Immature natural killer cell (primary cell): ENCODE data around the gene KPNA1. TPM values are rescaled to one million over a fixed set of nuclear protein-coding genes. Genes with fewer than 3 reads are reported as not detected.

Experiments
- DNase-seq, 3 donors: peaks; one replicate each; pipeline ENCODE4 v3.0.0; 2022; ENCODE audit warnings: mixed read lengths in 1 of 3
- H3K27ac Mint-ChIP-seq, 6 donors: one replicate each; pipeline ENCODE4 v1.8.0; 2020; ENCODE audit warnings: mixed read lengths in 6 of 6, mild to moderate bottlenecking in 5 of 6, inconsistent platforms in 4 of 6, moderate library complexity in 3 of 6
- H3K27me3 Mint-ChIP-seq, 3 donors: one replicate each; pipeline ENCODE4 v1.8.0; 2020 to 2021; ENCODE audit warnings: low read depth in 3 of 3, mild to moderate bottlenecking in 3 of 3, mixed read lengths in 3 of 3, moderate library complexity in 3 of 3, inconsistent platforms in 1 of 3
- H3K36me3 Mint-ChIP-seq, 3 donors: one replicate each; pipeline ENCODE4 v1.8.0; 2020; ENCODE audit warnings: mixed read lengths in 3 of 3, inconsistent platforms in 2 of 3, mild to moderate bottlenecking in 2 of 3
- H3K4me1 Mint-ChIP-seq, 2 donors: one replicate each; pipeline ENCODE4 v1.8.0; 2020; ENCODE audit warnings: inconsistent platforms in 2 of 2, mild to moderate bottlenecking in 2 of 2, mixed read lengths in 2 of 2, moderate library complexity in 1 of 2
- H3K4me3 Mint-ChIP-seq, 5 donors: one replicate each; pipeline ENCODE4 v1.8.0; 2020; ENCODE audit warnings: mild to moderate bottlenecking in 5 of 5, mixed read lengths in 5 of 5, inconsistent platforms in 3 of 5, moderate library complexity in 3 of 5
- H3K9me3 Mint-ChIP-seq, 6 donors: one replicate each; pipeline ENCODE4 v1.8.0; 2020; ENCODE audit warnings: mild to moderate bottlenecking in 6 of 6, mixed read lengths in 6 of 6, inconsistent platforms in 4 of 6, moderate library complexity in 3 of 6
- polyA plus RNA-seq, 3 donors: library from polyadenylated mRNA; unstranded; fragments of 300-500 nt; fragmentation: Illumina TruSeq; gene quantifications; one replicate each; pipeline ENCODE4 v1.2.3, GENCODE V29; 2021

Gene KPNA1
- polyA plus RNA-seq, 3 donors from 2014 or later = 42.9 to 71.8 (median 63.6) TPM

GRCh38 chr3:122415762-122416654, 98.7 kb downstream of the KPNA1 start, which contains the start of gene WDR5B:
Gene WDR5B, minus strand, starts transcription at chr3:122416062. Its CDS starts 534 bp downstream, at chr3:122415528.
- H3K4me1 Mint-ChIP-seq = peaks cover 42 to 65% of the 10 kb centered on the region in 2 donors
- no peaks in the 10 kb centered on the region for H3K36me3 Mint-ChIP-seq
- DNase-seq = peak; percentile 99
- peaks cover 4 to 13% (median 12%) of the 10 kb centered on the region in 3 donors for H3K27me3 Mint-ChIP-seq
- H3K4me3 Mint-ChIP-seq = peak within 1 kb of the TSS; percentile 94 to 100 (median 97)
- peak within 1 kb of the TSS; percentile 97 to 100 (median 100) for H3K27ac Mint-ChIP-seq
- H3K9me3 Mint-ChIP-seq = no peaks in the 10 kb centered on the region

GRCh38 chr3:122415104-122415744, 99.5 kb downstream of the KPNA1 start:
- H3K4me3 Mint-ChIP-seq = peak overlapping the region; percentile 94 to 100 (median 97)
- peaks cover 4 to 13% (median 12%) of the 10 kb centered on the region in 3 donors for H3K27me3 Mint-ChIP-seq
- peaks cover 0 to 3% (median 0%) of the 10 kb centered on the region in 3 donors for H3K36me3 Mint-ChIP-seq
- peak; percentile 40 to 42 (median 41) for DNase-seq
- peak overlapping the region; percentile 97 to 100 (median 100) for H3K27ac Mint-ChIP-seq
- peaks cover 42 to 63% of the 10 kb centered on the region in 2 donors for H3K4me1 Mint-ChIP-seq
- no peaks in the 10 kb centered on the region for H3K9me3 Mint-ChIP-seq

- peak overlapping the region; percentile 94 to 100 (median 97) for H3K4me3 Mint-ChIP-seq
- H3K9me3 Mint-ChIP-seq = no peaks in the 10 kb centered on the region
- peaks cover 4 to 13% (median 12%) of the 10 kb centered on the region in 3 donors for H3K27me3 Mint-ChIP-seq
- DNase-seq = no peak
- peak overlapping the region; percentile 97 to 100 (median 100) for H3K27ac Mint-ChIP-seq
- peaks cover 0 to 3% (median 0%) of the 10 kb centered on the region in 3 donors for H3K36me3 Mint-ChIP-seq
- peaks cover 42 to 59% of the 10 kb centered on the region in 2 donors for H3K4me1 Mint-ChIP-seq
Measured at GRCh38 chr3:122414391-122414790, 100.3 kb downstream of the KPNA1 start.

GRCh38 chr3:122410639-122411038, 104.1 kb downstream of the KPNA1 start:
- Mint-ChIP-seq H3K4me1 (peaks cover 23 to 34% of the 10 kb centered on the region in 2 donors), H3K36me3 (peaks cover 3 to 5% (median 4%) of the 10 kb centered on the region in 3 donors), H3K27me3 (peaks cover 0 to 3% (median 3%) of the 10 kb centered on the region in 3 donors), H3K9me3 (no peaks in the 10 kb centered on the region), H3K27ac (peak overlapping the region in 2 of 6 donors; percentile 34 to 38), H3K4me3 (no peak overlapping the region)
- DNase-seq = no peak

GRCh38 chr3:122410111-122410510, 104.6 kb downstream of the KPNA1 start:
- Mint-ChIP-seq H3K27me3 (peaks cover 0 to under 1% (median under 1%) of the 10 kb centered on the region in 3 donors), H3K9me3 (no peaks in the 10 kb centered on the region), H3K36me3 (peaks cover 3 to 5% (median 4%) of the 10 kb centered on the region in 3 donors), H3K4me1 (peaks cover 18 to 29% of the 10 kb centered on the region in 2 donors), H3K27ac (peak overlapping the region in 1 of 6 donors; percentile 55), H3K4me3 (no peak overlapping the region)
- DNase-seq = no peak

- Mint-ChIP-seq H3K36me3 (peaks cover 3 to 5% (median 4%) of the 10 kb centered on the region in 3 donors), H3K4me1 (peaks cover 11 to 22% of the 10 kb centered on the region in 2 donors), H3K4me3 (no peak overlapping the region), H3K27me3 (no peaks in the 10 kb centered on the region), H3K9me3 (no peaks in the 10 kb centered on the region), H3K27ac (peak overlapping the region in 2 of 6 donors; percentile 32 to 55)
- DNase-seq = no peak
Measured at GRCh38 chr3:122409446-122409845, 105.3 kb downstream of the KPNA1 start.

GRCh38 chr3:122407946-122408345, 106.8 kb downstream of the KPNA1 start:
- Mint-ChIP-seq H3K9me3 (no peaks in the 10 kb centered on the region), H3K4me1 (peaks cover 4 to 11% of the 10 kb centered on the region in 2 donors), H3K27me3 (no peaks in the 10 kb centered on the region), H3K36me3 (peaks cover 4 to 13% (median 11%) of the 10 kb centered on the region in 3 donors), H3K4me3 (no peak overlapping the region), H3K27ac (no peak overlapping the region)
- no peak for DNase-seq

- Mint-ChIP-seq H3K9me3 (no peaks in the 10 kb centered on the region), H3K36me3 (peaks cover 4 to 14% (median 12%) of the 10 kb centered on the region in 3 donors)
Measured at GRCh38 chr3:122406198-122406597, 108.5 kb downstream of the KPNA1 start.

GRCh38 chr3:122405015-122405414, 109.7 kb downstream of the KPNA1 start:
- no peak overlapping the region for H3K27ac Mint-ChIP-seq
- no peak overlapping the region for H3K4me3 Mint-ChIP-seq
- H3K27me3 Mint-ChIP-seq = no peaks in the 10 kb centered on the region
- H3K36me3 Mint-ChIP-seq = peaks cover 4 to 14% (median 9%) of the 10 kb centered on the region in 3 donors
- no peaks in the 10 kb centered on the region for H3K9me3 Mint-ChIP-seq
- no peak for DNase-seq
- no peaks in the 10 kb centered on the region for H3K4me1 Mint-ChIP-seq

More at GRCh38 chr3:122406198-122406597, 108.5 kb downstream of the KPNA1 start:
- Mint-ChIP-seq H3K4me1 (no peaks in the 10 kb centered on the region), H3K27ac (peak overlapping the region in 1 of 6 donors; percentile 45), H3K4me3 (no peak overlapping the region), H3K27me3 (no peaks in the 10 kb centered on the region)
- no peak for DNase-seq

GRCh38 chr3:122403489-122403888, 111.2 kb downstream of the KPNA1 start:
- Mint-ChIP-seq H3K36me3 (peaks cover 4 to 9% (median 9%) of the 10 kb centered on the region in 3 donors), H3K27me3 (no peaks in the 10 kb centered on the region), H3K27ac (no peak overlapping the region), H3K9me3 (no peaks in the 10 kb centered on the region), H3K4me1 (no peaks in the 10 kb centered on the region), H3K4me3 (no peak overlapping the region)
- DNase-seq = no peak

GRCh38 chr3:122398920-122399319, 115.8 kb downstream of the KPNA1 start:
- Mint-ChIP-seq H3K9me3 (no peaks in the 10 kb centered on the region), H3K27ac (no peak overlapping the region), H3K4me1 (no peaks in the 10 kb centered on the region), H3K27me3 (peaks cover 0 to 1% (median 0%) of the 10 kb centered on the region in 3 donors), H3K4me3 (no peak overlapping the region), H3K36me3 (peaks cover 0 to 9% (median 9%) of the 10 kb centered on the region in 3 donors)
- DNase-seq = no peak

- Mint-ChIP-seq H3K9me3 (no peaks in the 10 kb centered on the region), H3K27ac (no peak overlapping the region), H3K4me1 (no peaks in the 10 kb centered on the region), H3K36me3 (no peaks in the 10 kb centered on the region), H3K27me3 (peaks cover 0 to 1% (median 0%) of the 10 kb centered on the region in 3 donors), H3K4me3 (no peak overlapping the region)
- no peak for DNase-seq
Measured at GRCh38 chr3:122397201-122397600, 117.5 kb downstream of the KPNA1 start.

- Mint-ChIP-seq H3K27me3 (peaks cover 0 to 2% (median 0%) of the 10 kb centered on the region in 3 donors), H3K4me3 (no peak overlapping the region), H3K27ac (no peak overlapping the region), H3K4me1 (no peaks in the 10 kb centered on the region), H3K36me3 (no peaks in the 10 kb centered on the region), H3K9me3 (no peaks in the 10 kb centered on the region)
- DNase-seq = no peak
Measured at GRCh38 chr3:122396511-122396910, 118.2 kb downstream of the KPNA1 start.
